HG02885 (cell line): Measurements from ENCODE around the gene SH3PXD2A.
"Not testable (repeated sequence)": the region's sequence is repeated elsewhere in the genome, so short reads cannot be mapped to it uniquely, and the experiment has no call there.

Source experiments
- ATAC-seq: cut with Tn5 transposase; IDR thresholded peaks from one replicate; pipeline ENCODE4 v1.9.1; 2021; ENCODE audit warnings: mild to moderate bottlenecking; ENCODE audit not compliant: unreplicated experiment, poor library complexity

Gene SH3PXD2A

GRCh38 chr10:103732339-103733044, 122.9 kb downstream of the SH3PXD2A start:
- ATAC-seq: no peak

GRCh38 chr10:103731609-103732270, 123.6 kb downstream of the SH3PXD2A start:
- ATAC-seq: no peak

GRCh38 chr10:103731026-103731425, 124.3 kb downstream of the SH3PXD2A start:
- not testable (repeated sequence) for ATAC-seq

- no peak for ATAC-seq
These were observed 125.5 kb downstream of the SH3PXD2A start for GRCh38 chr10:103729851-103730250.

- no peak for ATAC-seq
These were observed 127.2 kb downstream of the SH3PXD2A start for GRCh38 chr10:103727991-103728689.

- ATAC-seq: no peak
These were observed 127.8 kb downstream of the SH3PXD2A start for GRCh38 chr10:103727546-103727963.

GRCh38 chr10:103726637-103727036, 128.7 kb downstream of the SH3PXD2A start:
- no peak for ATAC-seq

GRCh38 chr10:103725242-103725641, 130.1 kb downstream of the SH3PXD2A start:
- ATAC-seq: no peak

- no peak for ATAC-seq
These were observed 130.6 kb downstream of the SH3PXD2A start for GRCh38 chr10:103724771-103725170.

- ATAC-seq: no peak
These were observed 131.3 kb downstream of the SH3PXD2A start for GRCh38 chr10:103724074-103724473.

GRCh38 chr10:103723557-103723956, 131.8 kb downstream of the SH3PXD2A start:
- no peak for ATAC-seq

- ATAC-seq: no peak
These were observed 132.7 kb downstream of the SH3PXD2A start for GRCh38 chr10:103722632-103723031.

- no peak for ATAC-seq
These were observed 134.4 kb downstream of the SH3PXD2A start for GRCh38 chr10:103720964-103721335.

GRCh38 chr10:103720328-103720963, 134.9 kb downstream of the SH3PXD2A start:
- no peak for ATAC-seq

GRCh38 chr10:103719036-103719435, 136.3 kb downstream of the SH3PXD2A start:
- ATAC-seq: no peak

GRCh38 chr10:103718247-103718620, 137.1 kb downstream of the SH3PXD2A start:
- ATAC-seq: no peak

GRCh38 chr10:103717341-103718246, 137.8 kb downstream of the SH3PXD2A start:
- no peak for ATAC-seq

- ATAC-seq: no peak
These were observed 138.9 kb downstream of the SH3PXD2A start for GRCh38 chr10:103716206-103717160.

- ATAC-seq: no peak
These were observed 139.9 kb downstream of the SH3PXD2A start for GRCh38 chr10:103715430-103715829.
